ENCODE data around the gene THAP3.
"Not testable (repeated sequence)": the region's sequence is repeated elsewhere in the genome, so short reads cannot be mapped to it uniquely, and the experiment has no call there.

Gene THAP3

GRCh38 chr1:6635161-6635909 lies 10.7 kb downstream of the THAP3 start:
- no peak for DNase-seq (ENCODE audit: low read depth)

- DNase-seq (ENCODE audit: low read depth), result no peak
Measured at GRCh38 chr1:6635910-6636760, 11.5 kb downstream of the THAP3 start.

DNA sequence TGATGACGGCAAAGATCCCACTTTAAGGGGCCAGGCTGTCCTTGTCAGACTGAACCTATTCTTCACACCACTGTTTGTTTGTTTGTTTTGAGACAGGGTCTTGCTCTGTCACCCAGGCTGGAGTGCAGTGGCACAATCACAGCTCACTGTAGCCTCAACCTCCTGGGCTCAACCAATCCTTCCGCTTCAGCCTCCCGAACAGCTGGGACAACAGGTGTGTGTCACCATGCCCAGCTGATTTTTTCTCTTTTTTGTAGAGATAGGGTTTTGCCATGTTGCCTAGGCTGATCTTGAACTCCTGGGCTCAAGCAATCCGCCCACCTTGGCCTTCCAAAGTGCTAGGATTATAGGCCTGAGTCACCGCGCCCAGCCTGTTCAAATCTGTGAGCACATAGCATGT lies 12.1 kb downstream of the THAP3 start:
- DNase-seq (ENCODE audit: low read depth), result not testable (repeated sequence)

DNA sequence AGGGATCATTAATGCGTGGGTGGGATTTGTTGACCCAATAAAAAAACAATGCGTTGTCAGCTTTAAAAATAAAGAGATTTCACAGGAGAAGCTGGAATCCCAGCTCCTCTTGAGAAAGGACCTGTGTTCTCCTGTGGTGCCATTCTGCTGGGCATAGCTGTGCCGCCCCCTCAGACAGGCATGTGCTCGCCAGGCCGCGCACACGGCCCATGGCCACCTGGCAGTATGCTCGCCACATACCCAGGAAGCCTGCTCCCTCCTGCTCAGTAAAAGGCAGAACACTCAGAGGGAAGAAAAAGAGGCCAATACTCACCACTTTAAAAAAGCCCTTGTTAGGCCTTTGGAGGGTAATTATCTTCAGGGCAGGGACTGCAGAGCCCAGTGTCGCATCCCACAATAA lies 13.1 kb downstream of the THAP3 start:
- no peak for DNase-seq (ENCODE audit: low read depth)

DNA sequence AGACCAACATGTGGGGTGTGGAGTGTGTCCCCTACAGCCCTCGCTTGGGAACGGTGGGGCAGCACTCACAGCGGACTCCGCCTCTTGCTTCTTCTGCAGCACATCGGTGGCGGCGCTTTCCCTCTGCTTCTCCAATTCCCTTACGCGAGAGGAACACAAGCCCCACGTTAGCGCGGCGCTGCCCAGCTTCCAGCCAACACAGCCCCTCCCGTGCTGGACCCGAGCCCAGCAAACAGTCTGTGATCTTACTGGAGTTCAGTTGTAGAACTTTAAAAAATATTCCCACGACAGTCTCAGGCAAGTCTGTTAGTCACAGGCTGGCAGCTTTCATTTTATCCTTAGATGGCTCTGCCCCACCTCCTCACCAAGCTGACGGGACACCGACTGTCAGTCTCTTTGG lies 13.6 kb downstream of the THAP3 start:
- no peak for DNase-seq (ENCODE audit: low read depth)

- not testable (repeated sequence) for DNase-seq (ENCODE audit: low read depth)
Measured at GRCh38 chr1:6640867-6641266, 16.2 kb downstream of the THAP3 start.

GRCh38 chr1:6645018-6645417 lies 20.4 kb downstream of the THAP3 start:
- DNase-seq (ENCODE audit: low read depth), result no peak

DNA sequence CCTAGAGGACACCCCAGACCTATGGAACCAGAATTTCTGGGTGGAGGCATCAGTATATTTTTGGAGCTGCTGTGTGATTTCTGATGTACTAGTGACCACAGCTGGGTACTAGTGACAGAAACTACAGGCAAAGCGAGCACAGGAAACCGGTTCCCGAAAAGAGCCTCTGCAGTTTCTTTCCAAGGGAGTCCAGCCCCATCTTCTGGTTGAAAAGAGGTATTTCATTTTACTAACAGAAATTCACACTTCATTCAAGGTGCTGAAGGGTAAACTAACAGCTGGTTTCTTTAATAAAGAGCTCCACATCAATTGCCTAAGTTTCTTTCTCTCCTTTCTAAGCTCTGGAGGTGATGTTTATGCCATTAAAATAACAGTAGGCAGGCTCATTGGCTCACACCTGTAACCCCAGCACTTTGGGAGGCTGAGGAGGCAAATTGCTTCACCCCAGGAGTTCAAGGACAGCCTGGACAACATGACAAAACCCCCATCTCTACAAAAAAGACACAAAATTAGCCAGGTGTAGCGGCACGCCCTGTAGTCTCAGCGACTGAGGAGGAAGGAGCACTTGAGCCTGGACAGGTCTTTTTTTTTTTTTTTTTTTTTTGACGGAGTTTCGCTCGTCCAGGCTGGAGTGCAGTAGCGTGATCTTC lies 22.0 kb downstream of the THAP3 start:
- DNase-seq (ENCODE audit: low read depth), result no peak

DNA sequence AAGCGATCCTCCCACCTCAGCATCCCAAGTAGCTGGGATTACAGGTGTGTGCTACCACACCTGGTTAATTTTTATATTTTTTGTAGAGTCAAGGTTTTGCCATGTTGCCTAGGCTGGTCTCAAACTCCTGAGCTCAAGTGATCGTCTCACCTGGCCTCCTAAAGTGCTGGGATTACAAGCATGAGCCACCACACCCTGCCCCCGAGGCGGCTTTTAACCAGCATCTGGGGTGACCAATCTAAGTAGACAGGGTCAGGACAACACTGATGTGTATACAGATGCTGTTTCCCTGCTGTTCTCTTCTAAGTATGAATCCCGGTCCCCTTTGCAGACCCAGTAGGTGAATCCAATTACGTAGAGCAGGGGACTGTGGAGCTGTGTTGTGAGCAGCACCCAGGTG lies 23.9 kb downstream of the THAP3 start:
- DNase-seq (ENCODE audit: low read depth), result no peak

GRCh38 chr1:6651909-6652308 lies 27.2 kb downstream of the THAP3 start:
- DNase-seq (ENCODE audit: low read depth), result no peak

GRCh38 chr1:6652986-6653385 lies 28.3 kb downstream of the THAP3 start:
- no peak for DNase-seq (ENCODE audit: low read depth)

DNA sequence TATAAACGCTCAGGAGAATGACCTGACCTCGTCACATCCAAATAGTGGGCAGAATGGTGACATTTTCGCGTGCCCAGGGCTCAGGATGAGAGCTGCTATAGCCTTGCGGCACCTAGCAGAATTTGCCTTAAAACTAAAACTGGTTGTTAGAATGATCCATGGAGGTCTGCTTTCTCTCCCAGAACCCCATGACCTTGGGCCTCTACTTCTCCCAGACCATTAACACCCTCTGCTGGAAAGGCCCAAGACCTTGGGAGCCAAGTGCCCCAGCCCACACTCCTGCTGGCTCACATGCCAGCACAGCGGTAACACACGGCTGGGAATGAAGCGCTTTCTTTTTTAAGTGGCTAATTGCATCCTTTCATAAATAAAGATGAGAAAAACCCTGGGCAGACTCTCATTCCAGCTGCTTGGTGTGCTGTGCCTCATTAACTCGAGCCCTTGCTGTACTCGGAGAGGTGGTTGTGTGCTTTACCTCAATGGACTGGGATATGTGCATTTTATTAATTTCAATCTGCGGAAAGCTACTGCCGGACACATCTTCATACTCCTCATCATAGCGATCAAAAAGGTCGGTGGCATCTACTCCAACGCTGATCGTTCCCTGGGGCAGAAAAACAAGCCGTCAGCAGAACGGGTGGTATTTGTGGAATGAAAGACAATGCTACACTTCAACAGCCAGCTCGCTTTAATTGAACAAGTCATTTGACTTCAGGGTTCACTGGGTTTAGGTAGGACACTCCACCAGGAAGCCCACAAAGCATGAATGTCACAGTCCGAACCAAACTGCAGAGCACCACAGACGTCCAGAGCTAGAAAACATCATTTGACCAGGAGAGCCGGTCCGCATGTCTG lies 29.0 kb downstream of the THAP3 start:
- DNase-seq (ENCODE audit: low read depth), result no peak

DNA sequence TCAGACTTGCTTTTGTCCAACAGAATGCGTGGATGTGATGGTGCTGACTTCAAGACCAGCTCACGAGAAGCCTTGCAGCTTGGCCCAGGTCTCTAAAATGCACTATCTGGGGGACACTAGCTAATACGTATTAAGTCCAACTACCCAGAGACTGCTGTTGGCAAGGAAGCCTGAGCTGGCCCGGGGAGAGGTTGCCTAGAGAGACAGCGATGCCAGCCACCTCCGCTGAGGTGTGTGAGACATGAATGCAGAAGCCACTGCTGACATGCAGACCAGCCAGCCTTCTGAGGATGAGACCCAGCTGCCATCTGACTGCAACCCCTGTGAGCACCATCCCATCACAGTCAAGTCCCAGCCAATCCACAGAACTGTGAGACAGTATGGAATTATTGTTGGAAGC lies 32.5 kb downstream of the THAP3 start:
- DNase-seq (ENCODE audit: low read depth), result no peak

DNA sequence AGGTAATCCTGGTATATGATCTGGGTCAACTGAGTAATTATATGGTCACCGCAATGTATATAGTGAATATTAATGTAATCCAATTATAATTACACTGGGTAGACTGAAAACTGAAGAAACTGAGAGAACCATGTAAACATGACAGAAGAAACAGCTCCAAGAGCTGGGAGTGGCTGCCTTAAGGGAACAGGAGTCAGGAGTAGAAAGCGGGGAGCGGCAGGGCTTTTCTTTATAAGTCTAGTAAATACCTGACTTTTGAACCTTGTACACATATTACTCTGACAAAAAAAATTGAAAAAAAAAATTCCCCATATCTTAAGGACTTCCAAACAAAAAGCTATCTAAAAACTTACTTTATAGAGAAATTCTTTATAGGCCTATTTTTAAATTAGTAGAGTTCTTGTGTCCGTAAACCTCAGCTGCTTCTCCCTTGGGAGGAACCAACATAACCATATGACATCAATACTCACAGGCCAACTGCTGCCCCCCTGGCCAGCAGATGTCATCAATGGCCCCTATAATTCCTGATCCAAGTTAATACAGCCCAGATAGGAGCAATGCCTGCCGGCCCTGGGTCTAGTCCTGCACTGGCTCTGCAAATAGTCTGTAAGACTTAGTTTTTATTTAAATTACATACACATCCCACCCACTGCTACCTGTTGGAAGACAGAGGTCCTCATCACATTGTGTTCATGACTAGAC lies 33.8 kb downstream of the THAP3 start:
- DNase-seq (ENCODE audit: low read depth), result no peak

DNA sequence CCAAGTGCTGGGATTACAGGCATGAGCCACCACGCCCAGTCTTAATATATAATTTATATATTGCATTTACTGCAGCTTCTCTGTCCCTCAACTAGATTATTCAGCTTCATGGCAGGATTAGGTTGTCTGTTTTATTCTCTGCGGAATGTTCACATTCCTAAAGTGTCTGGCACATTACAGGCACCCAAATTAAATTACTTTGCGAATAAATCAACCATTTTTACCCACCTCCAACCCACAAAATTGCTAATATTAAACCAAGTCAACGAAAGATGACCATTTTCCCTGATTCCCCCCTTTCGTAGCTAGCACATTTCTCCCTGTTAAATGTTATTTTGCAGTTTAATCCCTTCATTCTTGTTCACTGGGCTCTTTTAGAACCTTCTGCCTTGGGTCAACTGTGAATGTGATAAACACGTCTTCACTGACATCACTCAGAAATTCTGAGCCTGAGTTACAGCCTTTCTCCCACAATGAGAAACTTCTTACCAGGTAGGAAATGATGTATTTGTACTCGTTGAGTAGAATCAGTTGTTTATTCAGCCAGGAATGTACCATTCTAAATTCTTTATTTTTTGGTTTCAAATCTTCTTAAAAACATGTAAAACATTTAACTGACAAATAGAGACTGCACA lies 35.9 kb downstream of the THAP3 start:
- no peak for DNase-seq (ENCODE audit: low read depth)

GRCh38 chr1:6662468-6662867 lies 37.8 kb downstream of the THAP3 start:
- DNase-seq (ENCODE audit: low read depth), result not testable (repeated sequence)

DNA sequence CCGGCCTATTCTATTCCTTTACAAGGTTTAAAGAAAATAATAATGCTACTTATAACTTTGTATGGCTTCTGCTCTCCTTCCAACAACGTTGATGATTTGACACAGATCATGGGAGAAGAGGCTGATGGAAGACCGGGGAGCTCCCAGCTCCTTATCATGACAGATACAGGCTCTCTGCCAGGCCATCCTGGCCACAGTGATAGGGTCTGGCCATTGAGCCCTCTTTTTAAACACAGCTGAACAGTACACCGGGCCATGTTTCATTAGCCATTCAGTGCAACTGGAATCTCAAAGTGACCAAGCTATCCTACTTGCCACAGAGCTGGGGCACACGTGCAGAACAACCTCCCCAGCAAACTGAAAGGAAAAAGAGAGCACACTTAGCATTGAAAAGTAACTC lies 42.0 kb downstream of the THAP3 start:
- no peak for DNase-seq (ENCODE audit: low read depth)

DNA sequence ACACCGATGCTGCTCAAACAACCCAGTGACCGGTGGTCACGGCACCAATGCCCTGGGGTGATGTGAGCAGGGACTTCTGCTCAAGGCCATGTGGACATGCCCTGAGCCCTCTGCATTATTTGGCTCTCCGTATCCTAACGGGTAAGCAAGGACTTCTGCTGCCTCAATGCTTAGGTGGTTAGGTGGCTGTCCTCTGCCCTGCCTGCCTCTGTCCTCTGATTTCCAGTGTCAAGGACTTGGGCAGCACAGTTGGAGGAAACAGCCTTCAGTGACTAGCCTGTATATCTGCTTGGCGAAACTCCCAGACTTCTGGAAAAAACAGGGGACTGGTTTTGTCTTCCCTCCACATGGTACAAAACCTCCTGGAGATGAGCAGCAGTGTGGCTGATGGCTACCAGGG lies 42.5 kb downstream of the THAP3 start:
- no peak for DNase-seq (ENCODE audit: low read depth)

- DNase-seq (ENCODE audit: low read depth), result no peak
Measured at GRCh38 chr1:6668503-6668902, 43.8 kb downstream of the THAP3 start.

DNA sequence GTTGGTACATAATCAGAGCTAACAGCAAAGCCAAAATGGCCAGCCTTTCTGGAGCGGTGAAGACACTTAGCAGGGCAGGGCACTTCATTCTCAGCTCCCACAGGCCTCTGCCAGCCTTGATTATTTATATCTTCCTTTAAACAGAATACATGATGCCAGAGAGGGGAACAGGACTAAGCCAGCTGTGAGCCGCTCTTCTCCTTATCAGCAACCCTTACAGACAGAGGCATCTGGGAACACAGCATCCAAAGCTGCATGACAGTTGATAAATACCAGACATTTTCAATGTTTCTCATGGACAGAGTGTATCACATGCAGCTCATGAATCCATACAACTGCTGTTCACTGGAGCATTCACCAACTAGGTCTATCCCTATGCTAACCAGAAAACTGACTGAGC lies 47.9 kb downstream of the THAP3 start:
- DNase-seq (ENCODE audit: low read depth), result no peak

Measured in CMK (cell line).